Suprapubic skin (tissue), 3 donors: Measurements from ENCODE around the gene AKR1C2.

Experiments
- CTCF ChIP-seq, 2 donors: fragments of 200-600 bp in 1 of 2; fragments of 450-650 bp in 1 of 2; sonication (generic) in 1 of 2; IDR thresholded peaks; one replicate each; pipeline ENCODE4 v1.5.1; 2016 to 2019; ENCODE audit warnings: antibody characterized with exemption in 2 of 2, mild to moderate bottlenecking in 1 of 2, moderate library complexity in 1 of 2
- POLR2AphosphoS5 ChIP-seq, 3 donors: sonication (generic); formaldehyde crosslinking; IDR thresholded peaks; one replicate each; pipeline ENCODE4 v1.6.1; 2017; ENCODE audit warnings: antibody characterized with exemption in 3 of 3

DNA sequence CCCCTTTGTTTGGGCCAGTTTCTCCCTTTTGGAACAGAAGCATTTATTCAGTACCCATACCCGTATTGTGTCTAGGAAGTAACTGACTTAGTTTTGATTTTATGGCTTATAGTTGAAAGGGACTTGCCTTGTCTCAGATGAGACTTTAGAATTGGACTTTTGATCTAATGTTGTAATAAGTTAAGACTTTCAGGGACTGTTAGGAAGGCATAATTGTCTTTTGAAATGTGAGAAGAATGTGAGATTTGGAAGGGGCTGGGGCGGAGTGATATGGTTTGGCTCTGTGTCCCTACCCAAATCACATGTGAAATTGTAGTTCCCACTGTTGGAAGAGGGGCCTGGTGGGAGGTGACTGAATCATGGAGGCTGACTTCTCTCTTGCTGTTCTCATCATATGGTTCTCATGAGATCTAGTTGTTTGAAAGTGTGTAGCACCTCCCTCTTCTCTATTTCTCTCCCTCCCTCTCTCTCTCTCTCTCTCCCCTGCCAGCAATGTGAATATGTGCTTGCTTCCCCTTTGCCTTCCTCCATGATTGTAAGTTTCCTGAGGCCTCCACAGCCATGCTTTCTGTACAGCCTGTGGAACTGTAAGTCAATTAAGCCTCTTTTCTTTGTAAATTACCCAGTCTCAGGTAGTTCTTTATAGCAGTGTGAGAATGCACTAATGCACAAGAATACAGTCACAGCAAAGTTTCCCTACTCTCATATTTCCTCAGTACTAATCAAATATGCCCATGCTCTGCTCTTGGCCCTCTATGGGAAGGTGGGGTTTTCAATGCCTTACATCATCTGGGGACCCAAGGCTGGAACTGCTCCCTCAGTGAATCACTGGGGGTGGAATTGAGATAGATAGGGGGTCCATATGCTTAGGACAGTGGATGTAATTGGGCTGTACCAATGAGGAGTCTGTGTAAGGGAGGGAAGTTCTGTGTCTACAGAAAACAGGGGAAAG lies 57.6 kb downstream of the AKR1C2 start:
- TF ChIP-seq POLR2AphosphoS5 (IDR thresholded peaks at IDR 0.05) (no peak), CTCF (IDR thresholded peaks at IDR 0.05) (no peak)
